Measurements from ENCODE around the gene PLCD4.

Gene PLCD4

GRCh38 chr2:218631837-218632236, 24.1 kb downstream of the PLCD4 start:
- H2AFZ ChIP-seq (ENCODE audit: low read length), result no peak overlapping the region
- H3F3A ChIP-seq (ENCODE audit: insufficient read depth, low read length), result no peaks in the 10 kb centered on the region
- H4K20me1 ChIP-seq (ENCODE audit: insufficient read depth, low read length), result no peaks in the 10 kb centered on the region
- H3K79me2 ChIP-seq (ENCODE audit: insufficient read depth, low read length), result no peaks in the 10 kb centered on the region
- H3K4me3 ChIP-seq (ENCODE audit: low read depth, low read length, poor library complexity, severe bottlenecking), result no peak overlapping the region
- H3K9ac ChIP-seq (ENCODE audit: low read length), result no peak overlapping the region
- H3K9me3 ChIP-seq (ENCODE audit: low read length), result no peaks in the 10 kb centered on the region
- no peaks in the 10 kb centered on the region for H3K9me2 ChIP-seq (ENCODE audit: low read depth, low read length)
- H3K27me3 ChIP-seq (ENCODE audit: insufficient read depth, low read length), result no peaks in the 10 kb centered on the region
- TF ChIP-seq EZH2 (IDR thresholded peaks at IDR 0.05; ENCODE audit: borderline replicate concordance, low read length) (no peak), CTCF (IDR thresholded peaks at IDR 0.05; ENCODE audit: low read length) (no peak)
- no peaks in the 10 kb centered on the region for H3K4me1 ChIP-seq (ENCODE audit: insufficient read depth, low read length, severe bottlenecking)
- peaks cover 32% of the 10 kb centered on the region for H3K36me3 ChIP-seq (ENCODE audit: insufficient read depth, low read length)
- no peak overlapping the region for H3K4me2 ChIP-seq (ENCODE audit: low read length)
- H3K27ac ChIP-seq (ENCODE audit: low read depth, low read length, poor library complexity, severe bottlenecking), result no peak overlapping the region

GRCh38 chr2:218635719-218636118, 28.0 kb downstream of the PLCD4 start:
- no peak overlapping the region for H3K4me3 ChIP-seq (ENCODE audit: low read depth, low read length, poor library complexity, severe bottlenecking)
- no peaks in the 10 kb centered on the region for H3F3A ChIP-seq (ENCODE audit: insufficient read depth, low read length)
- H3K27ac ChIP-seq (ENCODE audit: low read depth, low read length, poor library complexity, severe bottlenecking), result no peak overlapping the region
- no peaks in the 10 kb centered on the region for H3K27me3 ChIP-seq (ENCODE audit: insufficient read depth, low read length)
- H3K36me3 ChIP-seq (ENCODE audit: insufficient read depth, low read length), result peaks cover 68% of the 10 kb centered on the region
- no peak overlapping the region for H3K4me2 ChIP-seq (ENCODE audit: low read length)
- H4K20me1 ChIP-seq (ENCODE audit: insufficient read depth, low read length), result no peaks in the 10 kb centered on the region
- no peaks in the 10 kb centered on the region for H3K9me3 ChIP-seq (ENCODE audit: low read length)
- TF ChIP-seq CTCF (IDR thresholded peaks at IDR 0.05; ENCODE audit: low read length) (no peak), EZH2 (IDR thresholded peaks at IDR 0.05; ENCODE audit: borderline replicate concordance, low read length) (no peak)
- no peaks in the 10 kb centered on the region for H3K79me2 ChIP-seq (ENCODE audit: insufficient read depth, low read length)
- no peaks in the 10 kb centered on the region for H3K4me1 ChIP-seq (ENCODE audit: insufficient read depth, low read length, severe bottlenecking)
- H2AFZ ChIP-seq (ENCODE audit: low read length), result no peak overlapping the region
- no peaks in the 10 kb centered on the region for H3K9me2 ChIP-seq (ENCODE audit: low read depth, low read length)
- no peak overlapping the region for H3K9ac ChIP-seq (ENCODE audit: low read length)

- H3K27me3 ChIP-seq (ENCODE audit: insufficient read depth, low read length), result no peaks in the 10 kb centered on the region
- H3K36me3 ChIP-seq (ENCODE audit: insufficient read depth, low read length), result peaks cover 91% of the 10 kb centered on the region
- H3K4me1 ChIP-seq (ENCODE audit: insufficient read depth, low read length, severe bottlenecking), result no peaks in the 10 kb centered on the region
- H3K9me2 ChIP-seq (ENCODE audit: low read depth, low read length), result no peaks in the 10 kb centered on the region
- TF ChIP-seq EZH2 (IDR thresholded peaks at IDR 0.05; ENCODE audit: borderline replicate concordance, low read length) (no peak), CTCF (IDR thresholded peaks at IDR 0.05; ENCODE audit: low read length) (no peak)
- no peaks in the 10 kb centered on the region for H4K20me1 ChIP-seq (ENCODE audit: insufficient read depth, low read length)
- H3F3A ChIP-seq (ENCODE audit: insufficient read depth, low read length), result no peaks in the 10 kb centered on the region
- no peaks in the 10 kb centered on the region for H3K79me2 ChIP-seq (ENCODE audit: insufficient read depth, low read length)
- H2AFZ ChIP-seq (ENCODE audit: low read length), result no peak overlapping the region
- H3K4me3 ChIP-seq (ENCODE audit: low read depth, low read length, poor library complexity, severe bottlenecking), result no peak overlapping the region
- H3K9me3 ChIP-seq (ENCODE audit: low read length), result no peaks in the 10 kb centered on the region
- no peak overlapping the region for H3K4me2 ChIP-seq (ENCODE audit: low read length)
- no peak overlapping the region for H3K27ac ChIP-seq (ENCODE audit: low read depth, low read length, poor library complexity, severe bottlenecking)
- no peak overlapping the region for H3K9ac ChIP-seq (ENCODE audit: low read length)
These were observed 30.7 kb downstream of the PLCD4 start for GRCh38 chr2:218638372-218638771.
